ENCODE results near the gene ZNF701. TPM values are rescaled to one million over a fixed set of nuclear protein-coding genes. Genes with fewer than 3 reads are reported as not detected.
"Not testable (repeated sequence)": the region's sequence is repeated elsewhere in the genome, so short reads cannot be mapped to it uniquely, and the experiment has no call there.

The ZNF701 gene
- total and polyA plus RNA-seq, 7 experiments from 2014 or later: 11.7 to 43.3 (median 20.7) TPM

GRCh38 chr19:52541176-52541575 is 28.9 kb upstream of the ZNF701 start:
- DNase-seq; H3K4me3 ChIP-seq (ENCODE audit: low read length); intact Hi-C loops (cut with micrococcal nuclease); H3K27ac Mint-ChIP-seq; POLR2A ChIA-PET; H3K4me3 Mint-ChIP-seq; H3K27me3 ChIP-seq (ENCODE audit: control insufficient read depth in 2 of 2, insufficient read depth in 2 of 2, low read length in 2 of 2); ATAC-seq; H3K27ac ChIP-seq (ENCODE audit: low read depth, low read length); H3K27me3 Mint-ChIP-seq: not testable (repeated sequence)
- Histone ChIP-seq H3K4me1 (ENCODE audit: control insufficient read depth in 2 of 2, insufficient read depth in 2 of 2, low read length in 2 of 2) (peaks cover 0 to 15% of the 10 kb centered on the region in 2 donors), H3K9me3 (ENCODE audit: control insufficient read depth in 2 of 3, low read length in 3 of 3) (peaks cover 0 to 14% (median 3%) of the 10 kb centered on the region in 3 experiments), H3K36me3 (ENCODE audit: control insufficient read depth in 2 of 3, insufficient read depth in 3 of 3, low read length in 3 of 3) (peaks cover 0 to 44% (median 5%) of the 10 kb centered on the region in 3 experiments)
- peaks cover 0 to 88% (median 41%) of the 10 kb centered on the region in 11 donors for H3K9me3 Mint-ChIP-seq
- peaks cover 22 to 37% (median 30%) of the 10 kb centered on the region in 7 donors for H3K4me1 Mint-ChIP-seq
- CTCF ChIA-PET: interaction anchor here (0.7 kb wide), 1 partner anchor 9 kb away, joined by 3 read pairs; no protein-coding TSS in a partner anchor
- peaks cover 15 to 83% (median 69%) of the 10 kb centered on the region in 5 donors for H3K36me3 Mint-ChIP-seq

- peaks cover 0 to 15% of the 10 kb centered on the region in 2 donors for H3K4me1 ChIP-seq (ENCODE audit: control insufficient read depth in 2 of 2, insufficient read depth in 2 of 2, low read length in 2 of 2)
- no peak overlapping the region for H3K4me3 ChIP-seq (ENCODE audit: low read length)
- peaks cover 0 to 48% (median 5%) of the 10 kb centered on the region in 3 experiments for H3K36me3 ChIP-seq (ENCODE audit: control insufficient read depth in 2 of 3, insufficient read depth in 3 of 3, low read length in 3 of 3)
- Mint-ChIP-seq H3K27me3 (no peaks in the 10 kb centered on the region), H3K9me3 (peaks cover 0 to 88% (median 41%) of the 10 kb centered on the region in 11 donors), H3K4me1 (peaks cover 18 to 34% (median 26%) of the 10 kb centered on the region in 7 donors), H3K36me3 (peaks cover 15 to 84% (median 74%) of the 10 kb centered on the region in 5 donors), H3K4me3 (no peak overlapping the region), H3K27ac (no peak overlapping the region)
- intact Hi-C loops (cut with micrococcal nuclease): no loop called here
- ChIA-PET CTCF (interaction anchor here (0.7 kb wide), 1 partner anchor 9 kb away, joined by 3 read pairs; no protein-coding TSS in a partner anchor), POLR2A (interaction anchor here (1.1 kb wide), 1 partner anchor 59 kb away, joined by 3 read pairs; no protein-coding TSS in a partner anchor)
- peaks cover 0 to 14% (median 3%) of the 10 kb centered on the region in 3 experiments for H3K9me3 ChIP-seq (ENCODE audit: control insufficient read depth in 2 of 3, low read length in 3 of 3)
- H3K27me3 ChIP-seq (ENCODE audit: control insufficient read depth in 2 of 2, insufficient read depth in 2 of 2, low read length in 2 of 2): no peaks in the 10 kb centered on the region
- ATAC-seq (no peak), DNase-seq (no peak)
- no peak overlapping the region for H3K27ac ChIP-seq (ENCODE audit: low read depth, low read length)
Measured at GRCh38 chr19:52541608-52542007, 28.5 kb upstream of the ZNF701 start.

GRCh38 chr19:52542541-52542940 is 27.5 kb upstream of the ZNF701 start:
- ATAC-seq; H3K27me3 Mint-ChIP-seq; CTCF ChIA-PET; DNase-seq; intact Hi-C loops (cut with micrococcal nuclease); H3K27me3 ChIP-seq (ENCODE audit: control insufficient read depth in 2 of 2, insufficient read depth in 2 of 2, low read length in 2 of 2); H3K4me3 ChIP-seq (ENCODE audit: low read length); H3K27ac ChIP-seq (ENCODE audit: low read depth, low read length): not testable (repeated sequence)
- Histone ChIP-seq H3K36me3 (ENCODE audit: control insufficient read depth in 2 of 3, insufficient read depth in 3 of 3, low read length in 3 of 3) (peaks cover 0 to 57% (median 5%) of the 10 kb centered on the region in 3 experiments), H3K4me1 (ENCODE audit: control insufficient read depth in 2 of 2, insufficient read depth in 2 of 2, low read length in 2 of 2) (peaks cover 0 to 15% of the 10 kb centered on the region in 2 donors), H3K9me3 (ENCODE audit: control insufficient read depth in 2 of 3, low read length in 3 of 3) (peaks cover 0 to 16% (median 3%) of the 10 kb centered on the region in 3 experiments)
- POLR2A ChIA-PET: interaction anchor here (1.1 kb wide), 1 partner anchor 58 kb away, joined by 3 read pairs; no protein-coding TSS in a partner anchor
- H3K36me3 Mint-ChIP-seq: peaks cover 19 to 86% (median 77%) of the 10 kb centered on the region in 5 donors
- peak overlapping the region in 5 of 10 donors; percentile 4 to 74 (median 36) for H3K4me3 Mint-ChIP-seq
- H3K4me1 Mint-ChIP-seq: peaks cover 10 to 25% (median 20%) of the 10 kb centered on the region in 7 donors
- H3K9me3 Mint-ChIP-seq: peaks cover 0 to 88% (median 45%) of the 10 kb centered on the region in 11 donors
- H3K27ac Mint-ChIP-seq: peak overlapping the region in 5 of 9 donors; percentile 1 to 69 (median 58)

- H3K9me3 ChIP-seq (ENCODE audit: control insufficient read depth in 2 of 3, low read length in 3 of 3): peaks cover 0 to 19% (median 3%) of the 10 kb centered on the region in 3 experiments
- H3K27me3 Mint-ChIP-seq: no peaks in the 10 kb centered on the region
- H3K27me3 ChIP-seq (ENCODE audit: control insufficient read depth in 2 of 2, insufficient read depth in 2 of 2, low read length in 2 of 2): no peaks in the 10 kb centered on the region
- peaks cover 0 to 62% (median 5%) of the 10 kb centered on the region in 3 experiments for H3K36me3 ChIP-seq (ENCODE audit: control insufficient read depth in 2 of 3, insufficient read depth in 3 of 3, low read length in 3 of 3)
- no peak overlapping the region for H3K4me3 ChIP-seq (ENCODE audit: low read length)
- peak overlapping the region in 5 of 10 donors; percentile 6 to 74 (median 33) for H3K4me3 Mint-ChIP-seq
- peak; percentile 72 for ATAC-seq
- CTCF ChIA-PET: interaction anchor here (0.7 kb wide), 1 partner anchor 302 kb away, joined by 6 read pairs; no protein-coding TSS in a partner anchor
- peaks cover 21 to 89% (median 82%) of the 10 kb centered on the region in 5 donors for H3K36me3 Mint-ChIP-seq
- POLR2A ChIA-PET: interaction anchor here (0.6 kb wide), 1 partner anchor 165 kb away, joined by 3 read pairs; no protein-coding TSS in a partner anchor
- peaks cover 0 to 15% of the 10 kb centered on the region in 2 donors for H3K4me1 ChIP-seq (ENCODE audit: control insufficient read depth in 2 of 2, insufficient read depth in 2 of 2, low read length in 2 of 2)
- peaks cover 0 to 90% (median 50%) of the 10 kb centered on the region in 11 donors for H3K9me3 Mint-ChIP-seq
- peaks cover 10 to 25% (median 20%) of the 10 kb centered on the region in 7 donors for H3K4me1 Mint-ChIP-seq
- H3K27ac Mint-ChIP-seq: peak overlapping the region in 5 of 9 donors; percentile 0 to 69 (median 49)
- no peak overlapping the region for H3K27ac ChIP-seq (ENCODE audit: low read depth, low read length)
- intact Hi-C loops (cut with micrococcal nuclease): no loop called here
- DNase-seq: peak in 1 of 9 donors; percentile 27
Measured at GRCh38 chr19:52542984-52543664, 27.0 kb upstream of the ZNF701 start.

- POLR2A ChIA-PET: no interaction called here
- CTCF ChIA-PET: no interaction called here
- peaks cover 16 to 95% (median 76%) of the 10 kb centered on the region in 11 donors for H3K9me3 Mint-ChIP-seq
- no peak for ATAC-seq
- H3K27ac ChIP-seq (ENCODE audit: low read depth, low read length): no peak overlapping the region
- peaks cover 34 to 89% (median 75%) of the 10 kb centered on the region in 5 donors for H3K36me3 Mint-ChIP-seq
- peaks cover 18 to 73% (median 33%) of the 10 kb centered on the region in 3 experiments for H3K36me3 ChIP-seq (ENCODE audit: control insufficient read depth in 2 of 3, insufficient read depth in 3 of 3, low read length in 3 of 3)
- DNase-seq: no peak
- H3K4me3 Mint-ChIP-seq: peak overlapping the region in 1 of 10 donors; percentile 23
- intact Hi-C loops (cut with micrococcal nuclease): no loop called here
- peaks cover 14 to 80% (median 31%) of the 10 kb centered on the region in 3 experiments for H3K9me3 ChIP-seq (ENCODE audit: control insufficient read depth in 2 of 3, low read length in 3 of 3)
- peak overlapping the region; percentile 2 for H3K4me3 ChIP-seq (ENCODE audit: low read length)
- H3K27me3 Mint-ChIP-seq: no peaks in the 10 kb centered on the region
- H3K4me1 ChIP-seq (ENCODE audit: control insufficient read depth in 2 of 2, insufficient read depth in 2 of 2, low read length in 2 of 2): no peaks in the 10 kb centered on the region
- peaks cover 0 to 4% (median 0%) of the 10 kb centered on the region in 7 donors for H3K4me1 Mint-ChIP-seq
- no peak overlapping the region for H3K27ac Mint-ChIP-seq
- H3K27me3 ChIP-seq (ENCODE audit: control insufficient read depth in 2 of 2, insufficient read depth in 2 of 2, low read length in 2 of 2): no peaks in the 10 kb centered on the region
Measured at GRCh38 chr19:52554216-52554971, 15.7 kb upstream of the ZNF701 start.

Data from naive thymus-derived CD4-positive, alpha-beta T cell (primary cell).